HuH-7.5 (cell line): Measurements from ENCODE around the gene TMEM266.
A peak's percentile ranks its signal among the peaks of the same experiment; 100 is the strongest.
"Not testable (repeated sequence)": the region's sequence is repeated elsewhere in the genome, so short reads cannot be mapped to it uniquely, and the experiment has no call there.

Experiments used
- DNase-seq: peaks from one replicate; pipeline ENCODE4 v3.0.0; 2011; ENCODE audit warnings: low spot score

Gene TMEM266, protein sequence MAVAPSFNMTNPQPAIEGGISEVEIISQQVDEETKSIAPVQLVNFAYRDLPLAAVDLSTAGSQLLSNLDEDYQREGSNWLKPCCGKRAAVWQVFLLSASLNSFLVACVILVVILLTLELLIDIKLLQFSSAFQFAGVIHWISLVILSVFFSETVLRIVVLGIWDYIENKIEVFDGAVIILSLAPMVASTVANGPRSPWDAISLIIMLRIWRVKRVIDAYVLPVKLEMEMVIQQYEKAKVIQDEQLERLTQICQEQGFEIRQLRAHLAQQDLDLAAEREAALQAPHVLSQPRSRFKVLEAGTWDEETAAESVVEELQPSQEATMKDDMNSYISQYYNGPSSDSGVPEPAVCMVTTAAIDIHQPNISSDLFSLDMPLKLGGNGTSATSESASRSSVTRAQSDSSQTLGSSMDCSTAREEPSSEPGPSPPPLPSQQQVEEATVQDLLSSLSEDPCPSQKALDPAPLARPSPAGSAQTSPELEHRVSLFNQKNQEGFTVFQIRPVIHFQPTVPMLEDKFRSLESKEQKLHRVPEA

DNA sequence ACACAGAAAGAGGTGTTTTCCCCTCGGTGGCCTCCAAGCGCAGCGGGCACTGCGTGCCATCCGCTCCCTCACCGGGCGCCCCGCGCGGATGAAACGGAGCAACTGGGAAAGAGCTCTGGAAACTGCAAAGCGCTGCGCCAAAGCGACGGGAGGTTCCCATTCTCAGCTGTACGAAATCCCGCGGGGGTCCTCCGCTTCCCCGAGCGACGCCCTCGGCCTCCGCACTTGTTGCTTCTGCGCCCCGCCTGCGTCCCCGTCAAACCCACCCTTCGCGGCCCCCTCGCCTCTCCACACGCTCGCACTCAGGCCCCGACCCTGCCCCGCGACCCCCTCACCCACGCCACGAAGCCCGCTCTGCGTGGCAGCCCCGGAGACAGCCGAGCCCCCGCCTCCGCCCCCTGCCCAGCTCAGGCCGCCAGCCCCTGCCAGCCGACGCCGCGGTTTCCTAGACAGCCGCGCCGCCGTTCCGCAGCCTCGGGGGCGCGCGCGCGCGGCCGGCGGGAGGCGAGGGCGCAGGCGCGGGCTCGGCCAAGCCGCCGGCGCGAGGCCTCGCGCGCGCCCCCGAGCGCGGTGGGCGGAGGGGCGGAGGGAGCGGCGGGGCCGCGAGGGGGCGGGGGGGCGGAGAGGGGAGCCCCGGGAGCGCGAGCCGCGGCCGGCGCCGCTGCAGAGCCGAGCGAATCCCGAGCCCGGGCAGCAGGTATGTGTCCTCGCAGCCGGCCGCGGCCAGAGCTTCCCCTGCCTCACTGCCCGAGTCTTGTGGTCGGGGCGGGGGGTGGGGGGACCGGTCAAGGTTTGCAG, at the start of gene TMEM266:
Gene TMEM266 (plus strand): TSS at position 666 of the 798 bp plus-strand sequence. CDS start 74,279 bp downstream, outside the sequence.
- peak; percentile 76 for DNase-seq

DNA sequence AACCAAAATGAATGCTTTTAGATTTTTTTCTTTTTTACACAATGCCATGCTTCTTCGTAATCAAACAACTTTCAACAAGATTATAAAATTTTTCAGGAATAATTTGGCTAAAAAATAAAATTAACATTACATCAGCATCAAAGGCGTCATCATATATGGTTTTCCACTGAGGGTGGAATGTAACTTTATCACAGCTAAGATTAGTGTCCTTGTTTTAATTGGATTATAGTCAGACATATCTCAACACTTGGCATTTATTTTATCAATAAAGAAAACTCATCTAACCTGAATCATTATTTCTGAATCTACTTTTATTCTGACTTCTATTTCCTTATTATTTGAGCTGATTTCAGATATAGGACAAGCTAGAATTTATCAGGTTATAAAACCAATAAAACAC, 49.2 kb upstream of the TMEM266 start:
- DNase-seq: no peak

DNA sequence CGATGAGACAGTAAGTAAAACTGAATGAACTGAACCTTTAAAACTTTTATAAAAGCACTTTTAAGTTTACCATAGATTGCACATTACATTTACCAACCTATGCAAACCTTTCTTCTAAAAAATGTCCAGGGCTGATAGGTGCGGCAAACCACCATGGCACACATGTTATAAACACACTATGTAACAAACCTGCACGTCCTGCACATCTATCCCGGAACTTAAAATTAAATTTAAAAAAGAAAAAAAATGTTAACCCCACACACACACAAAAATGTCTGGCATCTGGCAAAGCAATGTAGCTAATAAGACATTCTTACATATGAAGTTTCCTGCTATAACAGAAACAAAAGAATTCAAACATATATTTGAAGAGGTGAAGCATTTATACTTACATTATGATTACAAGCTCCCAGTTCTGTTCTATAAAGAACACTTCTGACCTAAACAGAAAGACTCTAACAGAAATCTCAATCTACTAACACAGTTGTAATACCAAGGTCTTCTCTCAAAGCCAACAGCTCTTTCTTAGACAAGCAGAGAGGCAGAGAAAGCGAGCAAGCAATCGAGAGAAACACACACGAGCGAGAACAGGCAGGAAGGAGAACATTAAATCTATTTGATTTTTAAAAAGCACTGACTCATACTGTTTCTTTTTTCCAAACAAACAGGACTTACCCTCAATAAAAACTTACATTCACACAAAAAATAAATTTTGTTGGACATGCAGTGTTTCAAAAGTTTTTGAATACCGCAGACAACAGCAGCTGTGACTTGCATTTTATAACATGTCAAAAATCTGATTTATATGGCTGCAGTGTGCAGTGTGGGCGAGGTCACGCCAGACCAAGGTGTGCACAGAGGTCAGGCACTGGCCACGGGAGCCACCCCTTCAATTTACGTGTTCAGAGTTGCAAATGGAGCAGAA, 47.9 kb upstream of the TMEM266 start, which contains the start of gene NRG4:
Gene NRG4 (minus strand): TSS at position 798 of the 925 bp plus-strand sequence. CDS start 1,194 bp downstream, outside the sequence.
- no peak for DNase-seq

DNA sequence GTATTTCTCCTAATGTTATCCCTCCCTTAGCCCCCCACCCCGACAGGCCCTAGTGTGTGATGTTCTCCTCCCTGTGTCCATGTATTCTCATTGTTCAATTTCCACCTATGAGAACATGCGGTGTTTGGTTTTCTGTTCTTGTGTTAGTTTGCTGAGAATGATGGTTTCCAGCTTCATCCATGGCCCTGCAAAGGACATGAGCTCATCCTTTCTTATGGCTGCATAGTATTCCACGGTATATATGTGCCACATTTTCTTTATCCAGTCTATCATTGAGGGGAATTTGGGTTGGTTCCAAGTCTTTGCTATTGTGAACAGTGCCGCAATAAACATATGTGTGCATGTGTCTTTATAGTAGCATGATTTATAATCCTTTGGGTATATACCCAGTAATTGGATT, 46.3 kb upstream of the TMEM266 start:
- DNase-seq: not testable (repeated sequence)

DNA sequence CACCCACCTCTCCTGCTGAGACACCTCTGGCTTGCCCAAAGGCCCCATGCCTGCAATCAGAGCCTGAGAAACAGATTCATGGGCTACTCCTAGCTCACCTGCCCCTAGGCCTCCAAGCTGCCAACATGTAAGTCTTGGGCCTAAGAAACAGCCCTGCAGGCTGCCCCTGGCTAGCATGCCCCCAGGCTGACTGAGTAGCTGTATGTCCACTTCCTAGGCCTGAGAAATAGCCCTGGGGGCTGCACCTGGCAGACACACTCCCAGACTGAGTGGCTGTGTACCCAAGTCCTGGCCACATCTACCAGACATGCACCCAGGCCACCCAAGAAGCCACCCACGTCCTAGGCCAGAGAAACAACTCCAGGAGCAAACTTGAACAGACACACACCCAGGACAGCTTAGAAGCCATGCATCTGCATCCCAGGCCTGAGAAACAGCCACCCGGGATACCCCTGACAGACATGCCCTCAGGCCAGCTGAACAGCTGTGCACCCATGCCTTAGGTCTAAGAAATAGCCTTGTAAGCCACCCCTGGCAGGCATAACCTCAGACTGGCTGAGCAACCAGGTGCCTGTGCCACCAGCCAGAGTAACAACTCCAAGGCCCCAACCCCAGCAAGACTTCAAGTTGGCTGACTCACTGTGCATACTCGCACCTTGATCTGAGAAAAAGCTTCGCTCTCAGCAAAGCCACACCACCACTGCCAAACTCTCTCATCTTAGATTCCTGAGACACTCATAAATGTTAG, 35.6 kb upstream of the TMEM266 start:
- DNase-seq: no peak

DNA sequence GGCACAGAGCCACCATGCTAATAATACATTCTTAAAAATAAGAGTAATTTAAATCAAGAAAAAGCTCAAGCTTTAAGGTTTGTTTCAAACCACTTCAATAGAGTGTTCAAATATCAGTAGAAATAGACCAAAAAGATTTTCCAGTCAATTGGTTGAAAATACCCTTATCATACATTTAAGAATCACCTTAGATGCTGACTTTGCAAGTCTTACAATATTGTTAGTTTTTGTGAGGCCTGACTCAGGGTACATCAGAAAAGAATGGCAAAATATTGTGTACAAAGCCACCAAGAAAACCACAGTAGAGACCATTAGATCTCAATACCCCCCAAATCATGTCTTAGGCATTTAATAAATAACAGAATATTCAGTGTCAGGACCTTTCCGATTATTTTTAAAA, 27.7 kb upstream of the TMEM266 start:
- DNase-seq: no peak

DNA sequence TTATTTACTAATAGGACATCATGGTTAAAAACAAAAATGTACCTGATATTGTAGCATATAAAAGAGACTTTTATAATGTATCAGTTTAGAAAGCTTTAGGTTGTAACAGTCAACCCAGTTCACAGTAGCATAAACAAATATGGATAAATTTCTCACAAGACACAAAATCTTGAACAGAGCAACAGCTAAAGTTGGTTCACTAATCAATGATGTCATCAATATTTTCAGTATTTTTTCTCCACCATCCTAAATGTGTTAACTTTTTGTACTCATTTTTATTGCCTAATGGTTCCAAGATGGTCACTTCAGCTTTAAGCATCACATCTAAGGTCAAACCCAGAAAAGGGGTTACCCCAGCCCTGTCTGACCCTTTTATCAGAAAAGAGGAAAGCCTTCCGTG, 26.3 kb upstream of the TMEM266 start:
- no peak for DNase-seq

DNA sequence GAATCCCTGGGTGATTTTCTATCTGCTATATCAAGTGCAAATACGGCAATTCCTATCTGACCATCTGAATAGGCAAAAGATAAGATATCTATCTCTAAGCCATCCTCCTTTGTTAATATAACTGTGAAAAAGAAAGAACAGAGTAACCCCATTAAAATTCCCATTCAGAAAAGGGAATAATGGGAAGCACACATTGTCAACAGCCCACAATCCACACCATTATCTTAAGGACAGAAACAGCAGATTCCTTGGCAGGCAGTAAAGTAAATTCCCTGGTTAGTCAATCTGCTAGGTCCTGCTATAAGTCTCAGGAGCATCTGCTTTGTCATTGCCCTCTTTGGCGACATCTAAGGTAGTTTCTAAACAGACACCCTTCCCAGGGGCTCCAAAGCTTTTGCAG, 25.7 kb upstream of the TMEM266 start:
- DNase-seq: no peak

DNA sequence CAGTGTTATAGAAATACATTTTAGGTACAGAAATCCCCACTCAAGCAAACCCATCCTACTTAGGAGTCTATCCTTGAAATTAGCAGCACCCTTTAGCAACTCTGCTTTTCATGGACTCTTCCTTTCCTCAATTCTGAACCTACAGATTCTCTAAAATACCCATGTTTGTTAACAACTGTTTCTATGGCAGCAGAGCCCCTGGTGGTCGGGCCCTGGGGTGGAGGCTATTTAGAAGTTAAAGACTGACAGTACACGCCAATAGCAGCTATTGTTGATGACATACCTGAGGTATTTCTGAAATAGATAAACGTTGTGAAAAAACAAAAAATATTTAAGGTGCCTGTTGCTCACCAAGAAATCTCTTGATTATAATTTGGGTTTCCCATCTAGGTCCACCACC, 24.2 kb upstream of the TMEM266 start:
- DNase-seq: no peak

DNA sequence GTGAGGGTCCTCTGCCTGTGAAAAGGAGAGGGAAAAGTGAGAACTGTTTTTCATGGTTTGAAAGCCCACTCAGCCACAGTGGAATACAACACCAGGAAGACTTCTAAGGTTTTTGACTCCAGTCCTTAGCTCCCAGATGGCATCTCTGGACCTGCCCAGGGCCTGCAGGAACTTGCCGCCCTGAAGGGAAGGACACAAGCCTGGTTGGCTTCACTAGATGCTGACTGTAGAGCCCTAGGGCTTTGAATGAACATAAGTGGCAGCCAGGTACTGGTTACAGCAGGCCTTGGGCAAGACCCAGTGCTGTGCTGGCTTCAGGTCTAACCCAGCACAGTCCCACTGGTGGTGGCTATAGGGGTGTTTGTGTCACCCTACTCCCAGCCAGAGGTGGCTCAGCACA, 21.3 kb upstream of the TMEM266 start:
- no peak for DNase-seq

DNA sequence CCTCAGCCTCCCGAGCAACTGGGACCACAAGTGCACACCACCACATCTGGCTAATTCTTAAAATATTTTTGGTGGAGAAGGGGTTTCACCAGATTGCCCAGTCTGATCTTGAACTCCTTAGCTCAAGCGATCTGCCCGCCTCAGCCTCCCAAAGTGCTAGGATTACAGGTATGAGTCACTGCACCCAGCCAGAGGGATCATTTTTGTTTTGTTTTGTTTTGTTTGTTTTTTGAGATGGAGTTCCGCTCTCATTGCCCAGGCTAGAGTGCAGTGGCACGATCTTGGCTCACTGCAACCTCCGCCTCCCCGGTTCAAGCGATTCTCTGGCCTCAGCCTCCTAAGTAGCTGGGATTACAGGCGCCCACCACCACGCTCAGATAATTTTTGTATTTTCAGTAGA, 5.6 kb upstream of the TMEM266 start:
- DNase-seq: not testable (repeated sequence)

DNA sequence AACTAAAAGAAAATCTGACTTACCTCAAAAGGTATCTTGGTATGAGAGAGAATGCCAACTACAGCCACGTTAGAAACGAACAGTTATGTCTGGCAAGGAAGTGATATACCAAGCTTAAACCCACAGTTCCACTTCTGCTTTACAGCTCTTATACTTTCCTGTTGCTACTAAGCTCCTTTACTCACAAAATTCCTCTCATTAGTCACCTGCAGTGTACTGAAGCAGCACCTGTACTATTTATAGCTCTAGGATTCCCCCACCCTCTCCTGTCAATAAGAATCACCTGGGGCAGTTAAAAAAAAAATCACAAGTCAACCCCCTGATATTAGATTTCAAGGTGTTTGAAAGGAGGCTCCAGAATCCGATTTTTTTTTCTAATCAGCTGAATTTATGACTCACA, 2.9 kb upstream of the TMEM266 start:
- no peak for DNase-seq

DNA sequence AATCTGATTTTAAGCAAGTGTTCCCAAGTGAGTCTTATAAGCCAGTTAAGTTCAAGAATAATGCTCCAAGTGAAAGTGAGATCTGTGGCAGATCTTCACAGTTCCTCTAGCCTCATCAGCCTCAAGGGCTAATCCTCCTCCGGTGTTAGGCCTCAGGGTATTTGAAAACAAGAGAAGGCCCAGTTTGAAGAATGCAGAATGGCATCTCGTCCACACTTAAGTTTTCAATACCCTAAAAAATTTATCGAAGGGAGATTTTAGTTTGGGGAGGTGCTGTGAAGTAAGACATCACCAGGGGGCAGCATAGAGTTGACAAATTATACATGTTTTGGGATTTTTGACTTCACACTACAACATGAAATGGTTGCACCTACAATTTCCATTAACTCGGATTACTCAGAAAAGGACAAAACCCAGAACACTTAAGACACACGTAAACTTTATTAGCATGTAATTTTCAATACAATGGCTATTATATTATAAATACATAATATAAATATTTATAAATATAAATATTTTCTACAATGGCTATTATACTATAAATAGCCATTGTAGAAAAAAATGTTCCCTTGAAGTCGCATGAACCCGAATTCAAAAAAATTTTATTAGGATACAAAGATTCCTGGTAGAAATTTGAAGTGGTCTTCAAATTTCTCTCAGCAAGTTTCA, 2.3 kb upstream of the TMEM266 start:
- DNase-seq: peak; percentile 54

DNA sequence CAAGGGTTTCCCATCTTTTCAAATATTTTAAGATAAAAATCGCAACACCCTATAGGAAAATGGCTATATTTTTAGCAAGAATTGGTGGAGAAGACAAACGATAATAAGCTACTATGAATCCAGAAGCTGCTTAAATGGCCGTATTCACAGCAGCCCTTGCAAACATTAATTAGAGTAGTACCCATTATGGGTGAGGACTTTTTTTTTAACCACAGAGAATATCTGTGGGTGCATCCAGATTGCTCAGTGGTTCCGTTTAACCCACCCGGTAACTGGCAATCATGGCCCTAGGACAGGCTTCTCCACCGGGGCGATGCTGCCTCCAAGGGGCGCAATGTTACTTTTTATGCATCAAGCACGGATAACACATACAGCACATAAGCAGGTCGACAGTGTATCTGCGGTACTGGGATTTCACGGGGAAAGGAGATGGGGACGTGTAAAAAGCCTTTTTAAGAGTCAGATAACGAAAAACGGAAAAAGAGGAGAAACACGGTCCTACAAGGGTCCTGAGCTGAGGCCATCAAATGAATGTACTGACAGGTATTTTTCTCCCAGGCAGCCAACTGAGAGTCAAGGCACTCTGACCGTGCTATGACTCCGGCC, 968 bp upstream of the TMEM266 start:
- peak; percentile 66 for DNase-seq

DNA sequence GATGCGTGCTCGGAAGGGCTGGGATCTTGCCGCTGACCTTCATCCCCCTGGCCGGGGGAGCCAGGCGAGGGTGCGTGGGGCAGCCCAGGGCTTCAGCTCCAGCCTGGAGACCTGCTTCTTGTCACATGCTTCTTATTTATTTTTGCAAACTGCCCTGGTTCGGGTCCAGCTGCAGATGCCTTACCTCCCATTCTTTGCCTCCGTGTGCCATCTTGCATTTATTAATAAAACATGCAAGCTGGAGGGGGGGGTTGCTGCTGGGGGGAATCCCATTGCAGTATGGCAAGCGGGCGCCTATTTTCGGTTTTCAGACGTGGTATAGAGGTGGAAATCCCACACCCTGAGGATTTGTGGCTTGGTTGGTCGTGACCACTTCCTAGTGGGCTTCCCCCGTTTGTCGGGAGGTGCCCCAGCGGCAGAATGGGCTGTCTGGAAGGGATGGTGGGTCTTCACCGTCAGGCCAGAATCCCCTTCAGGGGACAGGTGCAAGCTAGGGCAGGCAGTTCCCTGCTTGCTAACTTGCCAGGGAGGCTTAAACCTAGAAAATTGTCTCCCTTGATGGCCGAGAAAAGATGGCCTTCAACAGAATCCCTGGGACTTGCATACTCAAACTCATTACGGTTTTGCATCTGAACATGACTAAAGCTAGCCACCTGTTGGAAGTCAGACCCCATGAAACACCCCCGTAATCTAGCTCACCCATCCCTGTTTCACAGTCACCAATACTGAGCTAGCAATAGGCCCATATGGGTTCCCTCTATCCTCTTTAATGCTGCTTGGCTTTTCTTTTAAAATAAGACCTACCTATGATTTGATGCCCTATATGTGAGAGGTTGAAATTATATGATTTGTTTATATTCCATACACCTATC, 569 bp downstream of the TMEM266 start:
- no peak for DNase-seq

DNA sequence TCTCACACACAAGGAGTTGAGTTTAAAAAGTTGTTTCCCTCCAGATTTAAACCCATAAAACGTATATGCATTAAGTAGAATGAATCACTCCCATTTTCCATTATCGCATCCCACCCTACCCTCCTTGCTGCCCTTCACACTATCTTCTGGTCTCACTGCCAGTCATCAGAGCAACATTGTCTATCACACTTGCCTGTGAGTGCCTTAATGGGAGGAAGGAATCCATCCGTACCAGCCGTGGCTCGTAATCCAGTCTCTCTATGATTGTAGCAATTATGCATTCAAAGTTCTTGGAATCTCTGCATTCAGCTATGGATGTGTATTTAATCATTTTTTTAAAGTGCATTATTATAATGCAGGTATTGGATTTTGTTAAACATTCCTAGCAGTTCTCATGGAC, 1.9 kb downstream of the TMEM266 start:
- no peak for DNase-seq

DNA sequence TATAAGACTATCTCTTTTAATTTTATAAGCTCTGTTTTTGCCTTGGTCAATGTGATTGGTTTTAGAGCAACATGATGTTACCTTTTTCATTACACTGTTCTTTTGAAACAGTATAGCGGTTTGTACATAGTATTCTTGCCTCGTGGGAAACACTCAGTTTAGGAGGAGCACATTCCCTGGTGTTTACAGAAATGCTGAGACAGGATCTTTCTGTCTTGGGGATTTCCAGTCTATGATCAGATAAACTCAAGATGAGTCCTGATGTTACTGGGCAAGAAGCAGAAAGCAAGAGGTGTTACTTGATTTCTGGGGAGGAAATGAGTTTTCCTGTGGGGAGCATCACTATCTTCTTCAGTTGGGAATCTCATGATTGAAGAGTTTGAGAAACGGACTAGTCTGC, 2.5 kb downstream of the TMEM266 start:
- no peak for DNase-seq

DNA sequence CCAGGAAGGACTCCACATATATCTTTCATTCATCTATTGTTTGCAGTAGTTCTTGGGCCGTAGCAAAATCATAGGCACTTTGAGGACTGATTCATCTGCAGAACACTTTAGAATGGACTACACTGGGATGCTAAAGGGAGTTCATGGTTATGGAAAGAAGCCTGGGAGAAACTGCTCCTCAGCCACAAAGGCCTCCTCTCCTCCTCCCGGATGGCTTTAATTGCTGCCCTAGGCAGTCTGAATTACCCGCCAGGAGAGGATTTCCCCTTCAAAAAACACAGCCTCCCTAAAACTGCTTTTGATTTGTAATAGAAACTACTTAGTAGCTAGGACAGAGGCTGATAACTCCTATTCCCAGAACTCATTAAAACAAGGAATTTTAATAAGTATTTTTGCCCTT, 4.6 kb downstream of the TMEM266 start:
- DNase-seq: no peak

DNA sequence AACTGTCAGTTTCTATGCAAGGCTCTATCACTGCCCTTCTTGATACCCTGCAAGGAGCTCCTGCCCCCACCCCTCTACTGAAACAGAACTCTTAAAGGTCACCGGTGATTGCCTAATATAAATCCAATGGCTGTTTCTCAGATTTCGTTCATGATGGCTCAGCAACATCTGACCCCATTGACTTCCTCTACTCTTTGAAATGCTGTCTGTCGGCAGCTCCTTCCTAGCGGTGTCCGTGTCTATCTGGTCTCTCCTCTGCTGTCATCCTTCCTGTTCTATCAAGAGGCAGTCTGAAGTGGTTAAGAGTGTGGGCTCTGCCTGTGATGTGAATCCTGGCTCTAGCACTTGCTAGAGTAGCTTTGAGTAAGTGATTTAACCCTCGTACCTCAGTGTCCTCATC, 5.5 kb downstream of the TMEM266 start:
- DNase-seq: no peak
